Mesendoderm (in vitro differentiated cells): ENCODE results near the gene FTH1.

Experiments
- DNase-seq: peaks from one replicate; pipeline ENCODE4 v3.0.0; 2013
- H2AK5ac ChIP-seq: 2 replicates; pipeline ENCODE4 v1.6.1; 2013; ENCODE audit warnings: low read length, inconsistent platforms
- H2BK120ac ChIP-seq: 2 replicates; pipeline ENCODE4 v1.6.1; 2013; ENCODE audit warnings: low read depth, mild to moderate bottlenecking, low read length, moderate library complexity, mixed read lengths
- H2BK15ac ChIP-seq: replicated peaks from 2 replicates; pipeline ENCODE4 v1.6.1; 2013; ENCODE audit warnings: low read depth, mild to moderate bottlenecking, moderate library complexity
- H2BK5ac ChIP-seq: 2 replicates; pipeline ENCODE4 v1.6.1; 2013; ENCODE audit warnings: low read length, inconsistent platforms
- H3K18ac ChIP-seq: 2 replicates; pipeline ENCODE4 v1.6.1; 2013; ENCODE audit warnings: mild to moderate bottlenecking, low read length, mixed read lengths
- H3K23ac ChIP-seq: one replicate; pipeline ENCODE4 v1.6.1; 2013; ENCODE audit warnings: low read length
- H3K27ac ChIP-seq: 2 replicates; pipeline ENCODE4 v1.5.1; 2013; ENCODE audit warnings: low read depth, mild to moderate bottlenecking, inconsistent platforms, low read length, moderate library complexity
- H3K27me3 ChIP-seq: 2 replicates; pipeline ENCODE4 v1.6.1; 2013; ENCODE audit warnings: low read length, control low read depth, mild to moderate bottlenecking, inconsistent platforms; ENCODE audit not compliant: insufficient read depth, poor library complexity
- H3K36me3 ChIP-seq: 2 replicates; pipeline ENCODE4 v1.6.1; 2013; ENCODE audit warnings: low read length, inconsistent platforms; ENCODE audit not compliant: control insufficient read depth, insufficient read depth
- H3K4ac ChIP-seq: one replicate; pipeline ENCODE4 v1.6.1; 2013; ENCODE audit warnings: low read depth, mild to moderate bottlenecking, low read length, moderate library complexity
- H3K4me1 ChIP-seq: 2 replicates; pipeline ENCODE4 v1.6.1; 2013; ENCODE audit warnings: low read depth, low read length, inconsistent platforms; ENCODE audit not compliant: control insufficient read depth
- H3K4me2 ChIP-seq: 2 replicates; pipeline ENCODE4 v1.6.1; 2013; ENCODE audit warnings: low read length
- H3K4me3 ChIP-seq: 2 replicates; pipeline ENCODE4 v1.5.1; 2013; ENCODE audit warnings: mild to moderate bottlenecking, low read length
- H3K56ac ChIP-seq: one replicate; pipeline ENCODE4 v1.6.1; 2013; ENCODE audit warnings: low read length
- H3K79me1 ChIP-seq: 2 replicates; pipeline ENCODE4 v1.6.1; 2013; ENCODE audit warnings: low read length, inconsistent platforms
- H3K79me2 ChIP-seq: 2 replicates; pipeline ENCODE4 v1.6.1; 2013; ENCODE audit warnings: mild to moderate bottlenecking, low read length; ENCODE audit not compliant: control insufficient read depth, insufficient read depth
- H3K9ac ChIP-seq: 2 replicates; pipeline ENCODE4 v1.6.1; 2013; ENCODE audit warnings: low read length, inconsistent platforms
- H4K5ac ChIP-seq: one replicate; pipeline ENCODE4 v1.6.1; 2013; ENCODE audit warnings: low read length
- H4K8ac ChIP-seq: one replicate; pipeline ENCODE4 v1.6.1; 2013; ENCODE audit warnings: low read depth, mild to moderate bottlenecking, control low read depth, low read length, moderate library complexity
- WGBS: extraction: QIAGEN DNeasy Blood & Tissue Kit; methylation state at CpG from one replicate; pipeline ENCODE4 v1.1.7; 2013; ENCODE audit warnings: low lambda C conversion rate, missing lambda C conversion rate; ENCODE audit not compliant: insufficient coverage; ENCODE audit errors: extremely low coverage; 5-methylcytosine and 5-hydroxymethylcytosine counted together

FTH1 gene

GRCh38 chr11:61925736-61926135 lies 41.7 kb downstream of the FTH1 start:
- Histone ChIP-seq H2BK5ac (no peak overlapping the region), H3K56ac (no peak overlapping the region), H3K9ac (no peak overlapping the region), H4K5ac (no peak overlapping the region), H3K4me3 (no peak overlapping the region), H3K79me2 (no peaks in the 10 kb centered on the region), H3K4me2 (no peak overlapping the region), H3K23ac (no peak overlapping the region), H2BK15ac (no peak overlapping the region), H3K4me1 (peaks cover 4% of the 10 kb centered on the region), H3K4ac (no peak overlapping the region), H3K27me3 (no peaks in the 10 kb centered on the region), H3K18ac (no peak overlapping the region), H3K27ac (no peak overlapping the region), H3K36me3 (no peaks in the 10 kb centered on the region), H4K8ac (no peak overlapping the region), H2BK120ac (no peak overlapping the region), H2AK5ac (no peak overlapping the region), H3K79me1 (no peaks in the 10 kb centered on the region)
- no CpG with 5 or more reads among the region's 2 CpGs for WGBS
- no peak for DNase-seq

- Histone ChIP-seq H3K18ac (no peak overlapping the region), H3K9ac (no peak overlapping the region), H2BK5ac (no peak overlapping the region), H3K4me2 (no peak overlapping the region), H3K27ac (no peak overlapping the region), H2AK5ac (no peak overlapping the region), H3K4ac (no peak overlapping the region), H3K79me2 (no peaks in the 10 kb centered on the region), H3K79me1 (no peaks in the 10 kb centered on the region), H3K23ac (no peak overlapping the region), H2BK15ac (no peak overlapping the region), H4K5ac (no peak overlapping the region), H3K56ac (peak overlapping the region; percentile 25), H3K4me1 (peaks cover 4% of the 10 kb centered on the region), H3K36me3 (no peaks in the 10 kb centered on the region), H3K4me3 (no peak overlapping the region), H4K8ac (no peak overlapping the region), H2BK120ac (no peak overlapping the region), H3K27me3 (no peaks in the 10 kb centered on the region)
- DNase-seq, result no peak
- no CpG with 5 or more reads among the region's 6 CpGs for WGBS
These were observed 43.4 kb downstream of the FTH1 start for GRCh38 chr11:61924064-61924455.

- H3K4me2 ChIP-seq, result no peak overlapping the region
- no peaks in the 10 kb centered on the region for H3K79me1 ChIP-seq
- no peak overlapping the region for H2BK120ac ChIP-seq
- H3K27ac ChIP-seq, result no peak overlapping the region
- no peak overlapping the region for H2BK15ac ChIP-seq
- no peak overlapping the region for H2BK5ac ChIP-seq
- no peak overlapping the region for H2AK5ac ChIP-seq
- no peak overlapping the region for H3K18ac ChIP-seq
- H3K4ac ChIP-seq, result no peak overlapping the region
- H3K4me3 ChIP-seq, result no peak overlapping the region
- no peaks in the 10 kb centered on the region for H3K36me3 ChIP-seq
- H3K4me1 ChIP-seq, result peaks cover 4% of the 10 kb centered on the region
- H3K79me2 ChIP-seq, result no peaks in the 10 kb centered on the region
- H4K8ac ChIP-seq, result no peak overlapping the region
- H4K5ac ChIP-seq, result no peak overlapping the region
- no peaks in the 10 kb centered on the region for H3K27me3 ChIP-seq
- DNase-seq, result peak; percentile 83
- peak overlapping the region; percentile 39 for H3K56ac ChIP-seq
- peak overlapping the region; percentile 16 for H3K9ac ChIP-seq
- no CpG with 5 or more reads among the region's 18 CpGs for WGBS
- no peak overlapping the region for H3K23ac ChIP-seq
These were observed 44.0 kb downstream of the FTH1 start for GRCh38 chr11:61923166-61924063.

GRCh38 chr11:61922539-61922938 lies 44.9 kb downstream of the FTH1 start:
- Histone ChIP-seq H3K79me2 (no peaks in the 10 kb centered on the region), H3K4me3 (no peak overlapping the region), H3K4me2 (no peak overlapping the region), H2AK5ac (no peak overlapping the region), H2BK5ac (no peak overlapping the region), H3K4ac (no peak overlapping the region), H3K18ac (no peak overlapping the region), H3K27me3 (no peaks in the 10 kb centered on the region), H4K8ac (no peak overlapping the region), H4K5ac (no peak overlapping the region), H3K4me1 (peaks cover 6% of the 10 kb centered on the region), H3K23ac (no peak overlapping the region), H3K56ac (peak overlapping the region; percentile 37), H2BK120ac (no peak overlapping the region), H3K79me1 (no peaks in the 10 kb centered on the region), H3K36me3 (no peaks in the 10 kb centered on the region), H2BK15ac (no peak overlapping the region), H3K27ac (no peak overlapping the region), H3K9ac (no peak overlapping the region)
- no CpG with 5 or more reads among the region's 6 CpGs for WGBS
- DNase-seq, result peak; percentile 79

- DNase-seq, result no peak
These were observed 46.0 kb downstream of the FTH1 start for GRCh38 chr11:61921446-61921845.

More at GRCh38 chr11:61921446-61921845, 46.0 kb downstream of the FTH1 start:
- no peak overlapping the region for H3K27ac ChIP-seq
- no peak overlapping the region for H4K8ac ChIP-seq
- H2BK15ac ChIP-seq, result no peak overlapping the region
- no peaks in the 10 kb centered on the region for H3K27me3 ChIP-seq
- H3K79me2 ChIP-seq, result no peaks in the 10 kb centered on the region
- H2BK5ac ChIP-seq, result no peak overlapping the region
- no peaks in the 10 kb centered on the region for H3K36me3 ChIP-seq
- H3K56ac ChIP-seq, result no peak overlapping the region
- H3K4me2 ChIP-seq, result no peak overlapping the region
- H3K4ac ChIP-seq, result no peak overlapping the region
- no peak overlapping the region for H4K5ac ChIP-seq
- H3K4me3 ChIP-seq, result no peak overlapping the region
- no peak overlapping the region for H3K18ac ChIP-seq
- no peaks in the 10 kb centered on the region for H3K79me1 ChIP-seq
- H2AK5ac ChIP-seq, result no peak overlapping the region
- WGBS, result no CpG with 5 or more reads among the region's 3 CpGs
- no peak overlapping the region for H3K9ac ChIP-seq
- H2BK120ac ChIP-seq, result no peak overlapping the region
- H3K23ac ChIP-seq, result no peak overlapping the region
- H3K4me1 ChIP-seq, result peaks cover 6% of the 10 kb centered on the region
